HG03354 (cell line): ENCODE measurements around the gene SEPTIN1.
"Not testable (repeated sequence)": the region's sequence is repeated elsewhere in the genome, so short reads cannot be mapped to it uniquely, and the experiment has no call there.

ENCODE experiments used
- ATAC-seq: cut with Tn5 transposase; IDR thresholded peaks from one replicate; pipeline ENCODE4 v1.9.1; 2021; ENCODE audit warnings: mild to moderate bottlenecking; ENCODE audit not compliant: unreplicated experiment, poor library complexity, severe bottlenecking

Gene SEPTIN1

DNA sequence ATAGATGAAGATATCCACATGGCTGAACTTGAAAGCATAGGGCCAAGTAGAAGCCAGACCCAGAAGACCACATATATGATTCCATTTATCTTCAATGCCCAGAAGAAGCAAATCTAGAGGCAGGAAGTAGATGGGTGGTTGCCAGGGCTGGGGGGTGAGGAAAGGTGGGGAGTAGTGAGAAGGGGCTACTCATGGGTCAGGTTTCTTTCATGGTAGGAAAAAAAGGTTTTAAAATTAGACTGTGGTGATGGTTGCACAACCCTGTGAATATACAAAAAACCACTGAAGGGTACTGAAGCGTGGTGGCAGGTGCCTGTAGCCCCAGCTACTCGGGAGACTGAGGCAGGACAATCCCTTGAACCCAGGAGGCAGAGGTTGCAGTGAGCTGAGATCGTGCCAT, 32.7 kb downstream of the SEPTIN1 start:
- ATAC-seq, result peak; percentile 53

DNA sequence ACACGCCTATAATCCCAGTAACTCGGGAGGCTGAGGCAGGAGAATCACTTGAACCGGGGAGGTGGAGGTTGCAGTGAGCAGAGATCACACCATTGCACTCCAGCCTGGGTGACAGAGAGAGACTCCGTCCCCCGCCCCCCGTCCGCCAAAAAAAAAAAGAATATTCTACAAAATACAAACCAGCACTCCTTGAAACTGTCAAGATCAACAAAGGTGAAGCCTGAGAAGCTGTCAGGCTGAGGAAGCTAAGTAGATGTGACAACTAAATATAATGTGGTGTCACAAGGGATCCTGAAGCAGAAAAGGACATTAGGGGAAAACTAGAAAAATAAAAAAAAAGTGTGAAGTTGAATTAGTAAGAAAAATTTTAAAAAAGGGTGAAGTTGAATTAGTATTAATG, 33.4 kb downstream of the SEPTIN1 start:
- no peak for ATAC-seq

DNA sequence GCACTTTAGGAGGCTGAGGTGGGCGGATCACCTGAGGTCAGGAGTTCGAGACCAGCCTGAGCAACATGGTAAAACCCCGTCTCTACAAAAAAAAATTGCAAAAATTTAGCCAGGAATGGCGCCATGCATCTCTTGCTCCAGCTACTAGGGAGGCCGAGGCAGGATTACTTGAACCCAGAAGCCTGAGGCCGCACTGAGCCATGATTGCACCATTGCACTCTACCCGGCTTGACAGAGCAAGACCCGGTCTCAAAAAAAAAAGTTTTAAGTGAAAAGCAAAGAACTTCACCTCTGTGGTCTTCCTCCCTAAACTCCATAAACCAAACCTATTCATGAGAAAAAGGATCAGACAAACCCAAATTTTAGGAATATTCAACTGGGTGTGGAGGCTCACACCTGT, 34.2 kb downstream of the SEPTIN1 start:
- ATAC-seq, result no peak

DNA sequence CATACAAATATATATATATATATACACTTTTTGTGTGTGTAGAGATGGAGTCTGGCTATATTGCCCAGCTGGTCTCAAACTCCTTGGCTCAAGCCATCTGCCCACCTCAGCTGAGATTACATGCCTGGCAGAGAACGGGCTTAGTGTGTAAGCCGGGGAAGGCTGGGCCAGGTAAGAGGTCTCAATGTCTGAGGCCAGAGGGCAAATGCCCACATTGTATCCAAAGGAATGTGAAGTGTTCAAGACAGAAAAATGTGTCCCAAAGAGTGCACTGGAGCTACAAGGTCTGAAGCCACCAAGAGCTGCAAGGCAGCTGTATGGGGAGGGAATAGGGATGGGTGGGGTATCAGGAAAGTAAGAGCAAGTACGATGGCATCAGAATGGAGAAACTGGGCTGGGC, 36.1 kb downstream of the SEPTIN1 start:
- no peak for ATAC-seq

DNA sequence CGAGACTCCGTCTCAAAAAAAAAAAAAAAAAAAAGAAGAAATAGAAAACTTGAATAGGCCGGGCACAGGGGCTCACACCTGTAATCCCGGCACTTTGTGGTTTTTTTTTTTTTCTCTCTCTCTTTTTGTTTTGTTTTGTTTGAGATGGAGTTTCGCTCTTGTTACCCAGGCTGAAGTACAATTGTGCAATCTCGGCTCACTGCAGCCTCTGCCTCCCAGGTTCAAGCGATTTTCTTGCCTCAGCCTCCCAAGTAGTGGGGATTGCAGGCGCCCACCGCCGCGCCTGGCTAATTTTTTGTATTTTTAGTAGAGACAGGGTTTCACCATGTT, 38.9 kb downstream of the SEPTIN1 start:
- not testable (repeated sequence) for ATAC-seq

DNA sequence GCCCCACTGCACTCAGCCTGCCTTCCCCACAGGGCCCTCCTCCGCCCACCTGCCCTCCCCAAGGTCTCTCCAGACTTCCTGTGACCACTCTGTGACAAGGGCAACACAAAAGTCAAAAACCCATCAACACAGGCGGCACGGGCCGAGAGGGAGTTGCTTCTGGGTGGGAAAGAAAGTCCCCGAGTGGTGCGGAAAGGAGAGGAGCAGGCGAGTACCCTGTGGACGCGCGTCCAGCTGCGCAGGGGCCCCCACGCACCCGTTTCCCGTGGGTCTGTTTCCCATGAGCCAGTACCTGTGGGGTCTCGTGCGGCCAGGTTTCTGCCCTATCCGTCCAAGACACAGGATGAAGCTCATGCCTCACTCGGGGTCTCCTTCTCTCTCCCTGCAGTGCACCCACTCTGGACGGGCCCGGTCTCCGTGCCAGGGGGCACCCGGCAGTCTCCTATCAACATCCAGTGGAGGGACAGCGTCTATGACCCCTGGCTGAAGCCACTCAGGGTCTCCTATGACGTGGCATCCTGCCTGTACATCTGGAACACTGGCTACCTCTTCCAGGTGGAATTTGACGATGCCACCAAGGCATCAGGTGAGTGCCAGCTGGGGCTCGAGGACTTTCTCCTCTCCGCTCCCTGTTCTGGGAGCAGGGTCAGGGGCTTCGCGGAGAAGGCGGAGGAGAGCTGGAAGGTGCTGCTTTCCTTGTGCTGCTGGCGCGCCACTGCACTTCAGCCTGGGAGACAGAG, 39.4 kb downstream of the SEPTIN1 start:
- no peak for ATAC-seq

DNA sequence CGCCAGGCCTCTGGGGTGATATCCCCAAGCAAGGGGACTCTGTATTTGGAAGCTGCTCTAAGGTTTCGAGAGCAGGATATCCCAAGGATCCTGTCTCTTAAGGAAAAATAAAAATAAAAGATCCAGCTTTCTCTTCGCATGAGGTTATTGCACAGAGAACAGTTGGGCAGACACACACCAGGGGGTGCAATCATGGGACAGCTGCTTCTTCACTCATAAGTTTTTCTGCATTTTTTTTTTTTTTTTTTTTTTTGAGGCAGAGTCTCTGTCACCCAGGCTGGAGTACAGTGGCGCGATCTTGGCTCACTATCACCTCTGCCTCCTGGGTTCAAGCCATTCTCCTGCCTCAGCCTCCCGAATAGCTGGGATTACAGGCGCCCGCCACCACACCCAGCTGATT, 40.4 kb downstream of the SEPTIN1 start:
- not testable (repeated sequence) for ATAC-seq

DNA sequence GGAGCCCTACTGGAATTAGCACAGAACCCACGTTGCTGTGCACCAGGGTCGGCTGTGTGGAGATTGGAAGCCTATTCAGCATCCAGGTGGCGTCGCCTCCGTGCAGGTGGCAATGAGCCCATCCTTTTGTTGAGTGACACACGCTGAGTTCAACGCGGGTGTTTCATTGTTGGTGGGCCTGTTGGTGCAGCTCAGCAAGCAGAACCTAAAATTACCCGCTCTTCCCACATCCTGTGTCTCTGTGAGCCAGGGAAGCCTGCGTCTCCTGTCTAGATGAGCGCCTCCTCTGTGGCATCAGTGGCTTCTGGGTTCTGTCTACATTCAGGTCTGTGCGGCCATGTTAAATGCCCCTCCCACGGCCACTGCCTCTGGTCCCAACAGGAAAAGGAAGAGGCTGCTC, 41.7 kb downstream of the SEPTIN1 start:
- no peak for ATAC-seq

DNA sequence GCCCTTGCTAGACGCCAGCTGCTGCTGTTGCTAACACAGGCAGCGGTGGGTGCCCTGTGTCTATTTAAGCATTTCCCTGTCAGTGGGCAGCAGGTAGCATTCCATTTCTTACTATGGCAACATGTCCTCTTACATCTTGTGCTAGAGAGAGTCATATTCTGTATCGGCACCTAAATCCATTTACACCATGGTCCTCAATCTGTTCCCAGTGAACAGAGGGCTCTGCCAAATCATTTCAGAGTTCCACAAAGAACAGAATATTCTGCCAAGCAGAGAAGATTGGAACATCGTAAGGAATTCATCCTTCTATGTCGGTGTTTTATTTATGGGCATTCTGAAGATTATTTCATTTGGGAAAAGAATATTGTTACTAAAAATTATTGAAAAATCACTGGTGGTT, 43.6 kb downstream of the SEPTIN1 start:
- ATAC-seq, result not testable (repeated sequence)

DNA sequence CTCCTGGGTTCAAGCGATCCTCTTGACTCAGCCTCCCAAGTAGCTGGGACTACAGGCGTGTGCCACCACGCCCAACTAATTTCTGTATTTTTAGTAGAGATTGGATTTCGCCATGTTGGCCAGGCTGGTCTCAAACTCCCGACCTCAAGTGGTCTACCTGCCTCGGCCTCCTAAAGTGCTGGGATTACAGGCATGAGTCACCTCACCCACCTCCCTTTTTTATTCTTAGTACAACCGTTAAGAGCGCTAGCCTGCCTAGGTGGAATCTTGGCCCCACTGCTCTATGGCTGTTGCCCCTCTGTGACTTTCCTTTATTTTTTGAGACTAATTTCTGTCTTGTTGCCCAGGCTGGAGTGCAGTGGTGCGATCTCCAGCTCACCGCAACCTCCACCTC, 44.4 kb downstream of the SEPTIN1 start:
- ATAC-seq, result not testable (repeated sequence)

DNA sequence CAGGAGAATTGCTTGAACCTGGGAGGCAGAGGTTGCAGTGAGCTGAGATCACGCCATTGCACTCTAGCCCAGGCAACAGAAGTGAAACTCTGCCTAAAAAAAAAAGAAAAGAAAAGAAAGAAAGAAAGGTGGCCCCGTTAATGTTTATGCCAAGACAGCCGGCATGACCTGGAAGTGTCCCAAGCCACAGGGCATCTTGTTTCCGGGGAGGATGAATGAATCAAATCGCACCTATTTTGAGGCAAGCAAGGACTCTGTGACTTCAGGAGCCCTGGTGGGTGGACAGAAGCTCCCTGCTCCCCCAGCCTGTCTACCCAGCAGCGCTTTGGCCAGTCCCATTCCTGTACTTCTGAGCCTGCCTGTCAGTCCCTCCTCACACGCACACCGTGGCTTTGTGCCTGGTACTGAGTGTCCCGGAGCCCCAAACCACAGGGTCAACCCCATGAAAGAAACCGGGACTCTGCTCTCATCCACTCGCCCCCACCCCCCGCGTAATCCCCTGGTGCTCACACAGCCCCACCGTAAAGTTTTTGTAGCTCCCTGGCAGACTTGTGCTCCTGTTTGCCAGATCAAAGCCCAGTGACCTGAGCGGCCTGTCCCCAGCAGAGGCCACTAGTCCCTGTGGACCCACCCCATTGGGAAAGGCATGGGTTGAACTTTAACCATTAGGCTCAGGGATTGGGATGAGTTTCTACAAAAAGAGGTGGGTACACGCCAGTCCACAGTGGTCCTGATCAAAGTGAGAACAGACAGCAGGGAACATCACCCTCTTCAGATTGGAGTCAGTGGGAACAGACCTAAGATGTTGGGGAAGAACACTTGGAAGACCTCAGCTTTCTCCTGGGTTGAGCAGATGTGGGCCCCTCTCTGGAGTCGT, 46.5 kb downstream of the SEPTIN1 start:
- peak; percentile 18 for ATAC-seq

DNA sequence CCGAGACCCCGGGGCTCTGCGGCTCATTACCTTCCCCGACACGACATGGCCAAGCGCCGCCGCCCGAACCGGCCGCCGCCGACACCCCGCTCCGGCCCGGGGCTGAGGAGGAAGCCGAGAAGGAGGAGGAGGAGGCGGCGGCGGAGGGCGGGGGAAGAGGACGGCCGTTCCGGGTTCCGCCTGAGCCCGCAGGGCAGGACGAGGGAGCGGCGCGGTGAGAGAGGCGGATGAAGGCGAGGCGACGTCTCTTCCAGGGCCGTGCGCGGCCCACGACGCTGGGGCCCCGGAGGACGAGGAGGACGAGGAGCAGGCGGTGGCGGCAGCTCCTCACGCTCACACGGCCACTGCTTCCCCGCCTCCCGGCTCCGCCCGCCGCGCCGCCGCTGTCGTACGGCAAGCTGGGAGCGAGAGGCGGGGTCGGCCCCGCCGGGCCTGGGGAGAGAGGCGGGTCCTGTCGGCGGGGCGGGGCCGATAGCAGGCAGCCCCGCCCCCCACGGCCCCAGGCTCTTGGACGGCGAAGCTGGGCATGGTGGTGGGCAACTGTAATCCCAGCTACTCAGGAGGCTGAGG, 47.2 kb downstream of the SEPTIN1 start:
- ATAC-seq, result peak; percentile 75

DNA sequence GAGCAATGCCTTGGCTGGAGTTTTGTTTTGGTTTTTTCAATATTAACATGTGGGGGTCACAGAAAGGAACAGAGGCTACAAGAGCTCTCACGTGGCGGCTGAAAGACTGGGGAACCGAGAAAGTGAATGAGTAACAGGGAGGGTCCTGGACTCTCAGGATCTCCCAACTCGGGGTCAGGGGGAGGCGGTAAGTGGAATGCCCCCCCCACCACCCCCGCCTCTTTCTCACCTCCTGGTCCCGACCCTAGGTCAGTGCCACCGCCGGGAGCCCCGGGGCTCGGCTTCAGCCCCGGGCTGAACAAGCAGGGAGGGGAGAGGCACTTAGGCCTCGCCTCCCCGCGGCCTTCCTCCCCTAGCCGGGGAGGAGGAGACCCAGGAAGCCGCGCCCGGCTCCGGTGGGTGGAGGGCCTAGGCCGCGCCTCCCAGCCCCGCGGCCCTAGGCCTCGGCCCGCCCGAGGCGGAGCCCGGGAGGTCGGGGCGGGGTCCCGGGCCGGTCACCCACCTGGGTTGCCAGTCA, 47.8 kb downstream of the SEPTIN1 start:
- ATAC-seq, result peak; percentile 91
